Measurements from ENCODE around the gene SEC16B. TPM values are rescaled to one million over a fixed set of nuclear protein-coding genes. Genes with fewer than 3 reads are reported as not detected.

Gene SEC16B
- total and polyA plus RNA-seq, 9 of the 15 experiments (the other 6 are each of a cell fraction or from before 2014, with no cell fraction given): not detected

- in situ Hi-C loops (cut with MboI): loop anchor here (25.0 kb wide), 1 partner anchor 1380 kb away; no protein-coding TSS in a partner anchor
- H2AFZ ChIP-seq (ENCODE audit: low read depth, low read length): no peak overlapping the region
- BruUV-seq (replicated peaks): no TSS peak
- ATAC-seq: no peak
- peaks cover 0 to 7% of the 10 kb centered on the region in 2 experiments; a peak in 1 of 5 replicates for H3K27me3 ChIP-seq (ENCODE audit: control insufficient read depth in 2 of 2, insufficient read depth in 2 of 2, low read length in 2 of 2)
- no peaks in the 10 kb centered on the region for H3K36me3 ChIP-seq (ENCODE audit: control insufficient read depth, insufficient read depth, low read length)
- H3K4me1 ChIP-seq (replicated peaks in 1 of 2; ENCODE audit: control insufficient read depth in 2 of 2, insufficient read depth in 2 of 2, low read length in 2 of 2): no peaks in the 10 kb centered on the region
- H3K9me1 ChIP-seq (ENCODE audit: control insufficient read depth, insufficient read depth, low read length): no peaks in the 10 kb centered on the region
- ChIA-PET POLR2A (no interaction called here), CTCF (ENCODE audit: low intra/inter-chr PET ratio) (no interaction called here)
- DNase-seq (ENCODE audit: extremely low read depth in 1 of 4, low spot score in 3 of 4): no peak
- intact Hi-C loops (cut with micrococcal nuclease): loop anchor here (10.0 kb wide), 1 partner anchor 687 kb away; no protein-coding TSS in a partner anchor
- WGBS (ENCODE audit: insufficient coverage, low coverage, missing lambda C conversion rate): 2% methylated on average over 5 of the region's 5 CpGs
- H3K4me2 ChIP-seq (ENCODE audit: insufficient read depth, low read length): no peak overlapping the region
- no peak overlapping the region for H3K9ac ChIP-seq (ENCODE audit: insufficient read depth in 1 of 2, low read depth in 2 of 2, low read length in 2 of 2)
- H3K79me2 ChIP-seq (ENCODE audit: control insufficient read depth, insufficient read depth, low read length): no peaks in the 10 kb centered on the region
- no peak overlapping the region for H3K27ac ChIP-seq (ENCODE audit: extremely low read depth, low read depth, low read length)
- H3K4me3 ChIP-seq: no peak overlapping the region
- no peak for FAIRE-seq
- H3K9me3 ChIP-seq (replicated peaks; ENCODE audit: control insufficient read depth, insufficient read depth, low read depth, low read length): no peaks in the 10 kb centered on the region
- H4K20me1 ChIP-seq (replicated peaks; ENCODE audit: control insufficient read depth, insufficient read depth, low read length): no peaks in the 10 kb centered on the region; the same call in 1 of the 2 replicates
- TF ChIP-seq TOE1 (IDR thresholded peaks at IDR 0.05; ENCODE audit: borderline replicate concordance): no peak
- no peak for TF ChIP-seq TOE1 (CRISPR knock-in tag; IDR thresholded peaks at IDR 0.05; ENCODE audit: borderline replicate concordance, low read depth)
- no peak for TF ChIP-seq FOSL1 (tag; conservative IDR thresholded peaks at IDR 0.05)
- no peak for TF ChIP-seq ZNF354B (CRISPR knock-in tag; IDR thresholded peaks at IDR 0.05)
- no peak for TF ChIP-seq NFIC (IDR thresholded peaks at IDR 0.05)
- no peak for TF ChIP-seq SIRT6 (IDR thresholded peaks at IDR 0.05; ENCODE audit: low read depth, low read length)
- TF ChIP-seq HLTF (IDR thresholded peaks at IDR 0.05): no peak
- TF ChIP-seq BRF1 (IDR thresholded peaks at IDR 0.05; ENCODE audit: borderline replicate concordance, extremely low read depth, insufficient read length): no peak
- TF ChIP-seq, protein P1, sequence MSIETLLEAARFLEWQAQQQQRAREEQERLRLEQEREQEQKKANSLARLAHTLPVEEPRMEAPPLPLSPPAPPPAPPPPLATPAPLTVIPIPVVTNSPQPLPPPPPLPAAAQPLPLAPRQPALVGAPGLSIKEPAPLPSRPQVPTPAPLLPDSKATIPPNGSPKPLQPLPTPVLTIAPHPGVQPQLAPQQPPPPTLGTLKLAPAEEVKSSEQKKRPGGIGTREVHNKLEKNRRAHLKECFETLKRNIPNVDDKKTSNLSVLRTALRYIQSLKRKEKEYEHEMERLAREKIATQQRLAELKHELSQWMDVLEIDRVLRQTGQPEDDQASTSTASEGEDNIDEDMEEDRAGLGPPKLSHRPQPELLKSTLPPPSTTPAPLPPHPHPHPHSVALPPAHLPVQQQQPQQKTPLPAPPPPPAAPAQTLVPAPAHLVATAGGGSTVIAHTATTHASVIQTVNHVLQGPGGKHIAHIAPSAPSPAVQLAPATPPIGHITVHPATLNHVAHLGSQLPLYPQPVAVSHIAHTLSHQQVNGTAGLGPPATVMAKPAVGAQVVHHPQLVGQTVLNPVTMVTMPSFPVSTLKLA (conservative IDR thresholded peaks at IDR 0.05): no peak
- no peak for TF ChIP-seq HDAC3 (IDR thresholded peaks at IDR 0.05; ENCODE audit: borderline replicate concordance, partially characterized antibody)
- no peak for TF ChIP-seq NR4A1 (CRISPR knock-in tag; IDR thresholded peaks at IDR 0.05)
- TF ChIP-seq NR4A1 (tag; IDR thresholded peaks at IDR 0.05): no peak
- TF ChIP-seq SRSF9 (IDR thresholded peaks at IDR 0.05; ENCODE audit: borderline replicate concordance, low read depth, low read length): no peak
- no peak for TF ChIP-seq ZNF41 (CRISPR knock-in tag; conservative IDR thresholded peaks at IDR 0.05)
- no peak for TF ChIP-seq MAX (CRISPR knock-in tag; IDR thresholded peaks at IDR 0.05)
- TF ChIP-seq EGR1 (conservative IDR thresholded peaks at IDR 0.05): no peak
- TF ChIP-seq STAG1 (CRISPR knock-in tag; IDR thresholded peaks at IDR 0.05; ENCODE audit: borderline replicate concordance): no peak
- TF ChIP-seq, protein P2, sequence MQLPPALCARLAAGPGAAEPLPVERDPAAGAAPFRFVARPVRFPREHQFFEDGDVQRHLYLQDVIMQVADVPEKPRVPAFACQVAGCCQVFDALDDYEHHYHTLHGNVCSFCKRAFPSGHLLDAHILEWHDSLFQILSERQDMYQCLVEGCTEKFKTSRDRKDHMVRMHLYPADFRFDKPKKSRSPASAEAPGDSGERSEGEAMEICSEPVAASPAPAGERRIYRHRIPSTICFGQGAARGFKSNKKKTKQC (CRISPR knock-in tag; IDR thresholded peaks at IDR 0.05): no peak
- no peak for TF ChIP-seq NR2C2 (CRISPR knock-in tag; IDR thresholded peaks at IDR 0.05)
- TF ChIP-seq NR2C2 (tag; IDR thresholded peaks at IDR 0.05): no peak
- TF ChIP-seq ZNF3 (CRISPR knock-in tag; IDR thresholded peaks at IDR 0.05): no peak
- TF ChIP-seq, protein P3, sequence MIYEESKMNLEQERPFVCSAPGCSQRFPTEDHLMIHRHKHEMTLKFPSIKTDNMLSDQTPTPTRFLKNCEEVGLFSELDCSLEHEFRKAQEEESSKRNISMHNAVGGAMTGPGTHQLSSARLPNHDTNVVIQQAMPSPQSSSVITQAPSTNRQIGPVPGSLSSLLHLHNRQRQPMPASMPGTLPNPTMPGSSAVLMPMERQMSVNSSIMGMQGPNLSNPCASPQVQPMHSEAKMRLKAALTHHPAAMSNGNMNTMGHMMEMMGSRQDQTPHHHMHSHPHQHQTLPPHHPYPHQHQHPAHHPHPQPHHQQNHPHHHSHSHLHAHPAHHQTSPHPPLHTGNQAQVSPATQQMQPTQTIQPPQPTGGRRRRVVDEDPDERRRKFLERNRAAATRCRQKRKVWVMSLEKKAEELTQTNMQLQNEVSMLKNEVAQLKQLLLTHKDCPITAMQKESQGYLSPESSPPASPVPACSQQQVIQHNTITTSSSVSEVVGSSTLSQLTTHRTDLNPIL (CRISPR knock-in tag; IDR thresholded peaks at IDR 0.05): no peak
These were observed 27.9 kb downstream of the SEC16B start for GRCh38 chr1:177941976-177942375.

Measured in K562 (cell line).